Osteoblast (primary cell): ENCODE measurements around the gene EZH2. TPM values are rescaled to one million over a fixed set of nuclear protein-coding genes. Genes with fewer than 3 reads are reported as not detected.

Experiments used
- DNase-seq: peaks from one replicate; pipeline ENCODE4 v3.0.0; 2011; ENCODE audit warnings: low spot score, mixed read lengths; ENCODE audit not compliant: insufficient read length; ENCODE audit errors: missing footprints
- H2AFZ ChIP-seq: 2 replicates; pipeline ENCODE4 v1.6.0; 2011; ENCODE audit warnings: mild to moderate bottlenecking, low read length
- H3K27ac ChIP-seq: 2 replicates; pipeline ENCODE4 v1.5.1; 2011; ENCODE audit warnings: mild to moderate bottlenecking, low read depth, low read length, moderate library complexity
- H3K27me3 ChIP-seq: 2 replicates; pipeline ENCODE4 v1.6.0; 2012; ENCODE audit warnings: mild to moderate bottlenecking, control low read depth, inconsistent platforms, low read length, moderate library complexity; ENCODE audit not compliant: insufficient read depth
- H3K36me3 ChIP-seq: 2 replicates; pipeline ENCODE4 v1.5.1; 2011; ENCODE audit warnings: mild to moderate bottlenecking, low read length, control low read depth, moderate library complexity; ENCODE audit not compliant: insufficient read depth
- H3K4me1 ChIP-seq: 2 replicates; pipeline ENCODE4 v1.5.1; 2011; ENCODE audit warnings: mild to moderate bottlenecking, low read length, control low read depth, moderate library complexity; ENCODE audit not compliant: insufficient read depth
- H3K4me2 ChIP-seq: 2 replicates; pipeline ENCODE4 v1.6.0; 2011; ENCODE audit warnings: mild to moderate bottlenecking, low read length; ENCODE audit not compliant: insufficient read depth
- H3K4me3 ChIP-seq: fragments of 200-600 bp; sonication (generic); 3 replicates; pipeline ENCODE4 v1.5.1; 2012; ENCODE audit warnings: mild to moderate bottlenecking, low read length, inconsistent platforms; ENCODE audit not compliant: insufficient read depth
- H3K79me2 ChIP-seq: 2 replicates; pipeline ENCODE4 v1.6.0; 2012; ENCODE audit warnings: mild to moderate bottlenecking, low read length, control low read depth, inconsistent platforms; ENCODE audit not compliant: insufficient read depth
- H3K9me3 ChIP-seq: 2 replicates; pipeline ENCODE4 v1.5.1; 2011; ENCODE audit warnings: low read depth, low read length, control low read depth
- H4K20me1 ChIP-seq: 2 replicates; pipeline ENCODE4 v1.6.0; 2012; ENCODE audit warnings: mild to moderate bottlenecking, low read length, control low read depth; ENCODE audit not compliant: insufficient read depth
- total RNA-seq: library from RNA; depleted of rRNA; stranded (reverse); fragments of >200 nt; gene quantifications from 2 replicates; pipeline ENCODE4 v1.2.3, GENCODE V29; 2012
- TF ChIP-seq, protein P1 (sequence below): IDR thresholded peaks from 2 replicates; pipeline ENCODE4 v1.5.1; 2011; ENCODE audit warnings: mild to moderate bottlenecking, low read depth, low read length, moderate library complexity; ENCODE audit errors: extremely low read depth

EZH2 gene
- total RNA-seq, 1 donor: 7.6 TPM

DNA sequence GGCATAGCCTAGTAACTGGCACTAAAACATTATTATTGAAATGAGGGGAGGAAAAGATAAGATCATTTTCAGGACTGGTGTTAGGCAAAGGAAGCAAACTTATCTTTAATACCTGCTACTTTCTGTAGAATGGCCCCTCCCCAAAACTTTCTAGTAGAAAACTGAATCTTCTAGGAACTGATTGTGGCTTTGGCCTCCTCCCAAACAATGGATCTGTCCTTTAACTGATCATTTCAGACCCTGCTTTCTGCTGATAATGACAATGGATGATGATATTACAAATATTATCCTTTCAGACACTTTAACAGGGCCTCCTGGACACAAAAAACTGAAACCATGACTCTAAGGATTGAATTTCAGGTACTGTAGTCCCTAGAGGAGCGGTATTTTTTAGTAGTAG, 55.1 kb downstream of the EZH2 start:
- no peak for DNase-seq
- H3K27me3 ChIP-seq: no peaks in the 10 kb centered on the region
- H3K79me2 ChIP-seq: peaks cover 4% of the 10 kb centered on the region
- no peak overlapping the region for H3K4me2 ChIP-seq
- no peak overlapping the region for H3K4me3 ChIP-seq
- TF ChIP-seq, protein P1, sequence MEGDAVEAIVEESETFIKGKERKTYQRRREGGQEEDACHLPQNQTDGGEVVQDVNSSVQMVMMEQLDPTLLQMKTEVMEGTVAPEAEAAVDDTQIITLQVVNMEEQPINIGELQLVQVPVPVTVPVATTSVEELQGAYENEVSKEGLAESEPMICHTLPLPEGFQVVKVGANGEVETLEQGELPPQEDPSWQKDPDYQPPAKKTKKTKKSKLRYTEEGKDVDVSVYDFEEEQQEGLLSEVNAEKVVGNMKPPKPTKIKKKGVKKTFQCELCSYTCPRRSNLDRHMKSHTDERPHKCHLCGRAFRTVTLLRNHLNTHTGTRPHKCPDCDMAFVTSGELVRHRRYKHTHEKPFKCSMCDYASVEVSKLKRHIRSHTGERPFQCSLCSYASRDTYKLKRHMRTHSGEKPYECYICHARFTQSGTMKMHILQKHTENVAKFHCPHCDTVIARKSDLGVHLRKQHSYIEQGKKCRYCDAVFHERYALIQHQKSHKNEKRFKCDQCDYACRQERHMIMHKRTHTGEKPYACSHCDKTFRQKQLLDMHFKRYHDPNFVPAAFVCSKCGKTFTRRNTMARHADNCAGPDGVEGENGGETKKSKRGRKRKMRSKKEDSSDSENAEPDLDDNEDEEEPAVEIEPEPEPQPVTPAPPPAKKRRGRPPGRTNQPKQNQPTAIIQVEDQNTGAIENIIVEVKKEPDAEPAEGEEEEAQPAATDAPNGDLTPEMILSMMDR: no peak
- H3K4me1 ChIP-seq: no peaks in the 10 kb centered on the region
- no peak overlapping the region for H2AFZ ChIP-seq
- H3K36me3 ChIP-seq: no peaks in the 10 kb centered on the region
- H3K27ac ChIP-seq: no peak overlapping the region
- no peaks in the 10 kb centered on the region for H4K20me1 ChIP-seq
- no peaks in the 10 kb centered on the region for H3K9me3 ChIP-seq

DNA sequence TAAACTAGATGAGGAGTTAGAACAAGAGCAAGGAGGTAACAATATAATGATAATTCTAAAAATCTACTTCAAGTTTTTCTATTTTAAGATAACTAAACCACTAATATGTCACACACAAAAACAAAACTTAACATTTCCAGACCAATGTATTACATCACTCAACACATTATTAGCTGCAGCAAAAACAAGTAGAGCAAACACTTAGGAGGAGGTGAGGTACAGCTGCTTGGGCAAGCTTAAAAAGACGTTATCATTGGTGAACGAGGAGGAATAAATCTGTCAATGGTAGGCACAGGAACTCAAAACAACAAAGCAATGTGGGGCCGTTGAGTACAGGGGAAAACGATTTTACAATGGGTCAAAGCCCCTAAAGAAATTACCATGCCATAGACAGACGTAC, 58.8 kb downstream of the EZH2 start:
- H3K4me2 ChIP-seq: no peak overlapping the region
- H3K27ac ChIP-seq: no peak overlapping the region
- H3K4me1 ChIP-seq: peaks cover 3% of the 10 kb centered on the region
- no peaks in the 10 kb centered on the region for H3K9me3 ChIP-seq
- H2AFZ ChIP-seq: no peak overlapping the region
- no peaks in the 10 kb centered on the region for H4K20me1 ChIP-seq
- no peak for DNase-seq
- no peaks in the 10 kb centered on the region for H3K27me3 ChIP-seq
- TF ChIP-seq, protein P1: no peak
- no peaks in the 10 kb centered on the region for H3K79me2 ChIP-seq
- H3K36me3 ChIP-seq: no peaks in the 10 kb centered on the region
- H3K4me3 ChIP-seq: no peak overlapping the region

DNA sequence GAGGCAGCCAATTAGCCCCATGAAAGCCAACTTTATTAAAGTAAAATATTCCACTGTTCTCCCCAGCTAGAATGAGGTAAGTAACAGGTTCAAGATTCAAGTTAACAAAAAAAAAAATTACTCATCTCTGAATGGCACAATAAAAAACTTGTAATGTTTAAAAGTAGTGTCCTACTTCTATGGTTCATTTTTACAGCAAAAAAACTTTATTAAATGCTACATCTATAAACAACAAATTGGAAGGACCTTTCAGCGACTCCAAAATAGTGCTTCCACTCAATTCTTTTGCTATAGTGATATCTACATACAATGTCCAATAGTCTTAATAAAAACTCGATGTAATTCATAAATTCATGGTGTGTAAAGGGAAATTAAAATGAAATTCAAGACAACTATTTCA, 59.2 kb downstream of the EZH2 start:
- no peak for DNase-seq
- Histone ChIP-seq H3K36me3 (no peaks in the 10 kb centered on the region), H2AFZ (no peak overlapping the region), H3K9me3 (no peaks in the 10 kb centered on the region), H3K27ac (no peak overlapping the region), H3K4me3 (no peak overlapping the region), H4K20me1 (no peaks in the 10 kb centered on the region), H3K27me3 (no peaks in the 10 kb centered on the region), H3K4me2 (no peak overlapping the region), H3K4me1 (peaks cover 7% of the 10 kb centered on the region), H3K79me2 (no peaks in the 10 kb centered on the region)
- TF ChIP-seq, protein P1: no peak

DNA sequence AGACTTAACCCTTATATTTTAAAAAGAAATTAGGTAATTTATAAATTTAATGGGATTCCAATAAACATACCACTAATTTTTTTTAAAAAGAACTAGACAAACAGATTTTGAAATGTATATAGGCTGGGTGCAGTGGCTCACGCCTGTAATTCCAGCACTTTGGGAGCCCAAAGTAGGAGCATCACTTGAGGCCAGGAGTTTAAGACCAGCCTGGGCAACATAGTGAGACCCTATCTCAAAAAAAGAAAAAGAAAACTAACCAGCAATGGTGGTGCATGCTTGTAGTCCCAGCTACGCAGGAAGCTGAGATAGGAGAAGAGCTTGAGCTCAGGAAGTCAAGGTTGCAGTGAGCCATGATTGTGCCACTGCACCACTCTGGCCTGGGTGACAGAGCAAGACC, 62.7 kb downstream of the EZH2 start:
- Histone ChIP-seq H3K9me3 (no peaks in the 10 kb centered on the region), H3K4me3 (no peak overlapping the region), H3K36me3 (no peaks in the 10 kb centered on the region), H3K4me1 (peaks cover 12% of the 10 kb centered on the region), H3K27me3 (no peaks in the 10 kb centered on the region), H3K27ac (no peak overlapping the region), H3K79me2 (no peaks in the 10 kb centered on the region), H2AFZ (no peak overlapping the region), H4K20me1 (no peaks in the 10 kb centered on the region), H3K4me2 (no peak overlapping the region)
- TF ChIP-seq, protein P1: no peak
- DNase-seq: no peak
